K562 (cell line): ENCODE results near the gene AGO4. TPM values are rescaled to one million over a fixed set of nuclear protein-coding genes. Genes with fewer than 3 reads are reported as not detected.

Source experiments
- ATAC-seq: fragments of 200-7000 bp; cut with Tn5 transposase; 3 replicates; pipeline ENCODE4 v1.9.1; 2020; ENCODE audit warnings: moderate library complexity
- BruUV-seq: library from RNA; stranded (reverse); fragments of 400-500 nt; replicated peaks from 2 replicates; lab custom pipeline; 2021; lab: Mats Ljungman, UMichigan
- CTCF ChIA-PET: fragments of 300-600 bp; formaldehyde crosslinking; extraction: SDS; loops from one replicate; lab custom pipeline; 2021; ENCODE audit warnings: low intra/inter-chr PET ratio; lab: Yijun Ruan, JAX
- POLR2A ChIA-PET: fragments of 300-600, 350-650 bp; sonication (Branson Sonifier 250); formaldehyde crosslinking; extraction: SDS; loops from one replicate; lab custom pipeline; 2021; ENCODE audit warnings: antibody characterized with exemption, inconsistent platforms; lab: Yijun Ruan, JAX
- DNase-seq, 4 experiments: peaks; one replicate each; pipeline versions ENCODE4 v3.0.0 to v3.0.0-alpha.2; 2011 to 2018; ENCODE audit warnings: low spot score in 3 of 4, mixed read lengths in 3 of 4; ENCODE audit errors: extremely low read depth in 1 of 4
- FAIRE-seq: peaks from 2 replicates; lab custom pipeline; 2011; peaks lifted over from hg19 to GRCh38; lab: Jason Lieb, UNC
- H2AFZ ChIP-seq: 2 replicates; pipeline ENCODE4 v1.6.0; 2011; ENCODE audit warnings: low read depth, low read length, control low read depth, inconsistent platforms
- H3K27ac ChIP-seq: fragments of 200-600 bp; 3 replicates; pipeline ENCODE4 v1.8.0; 2011; ENCODE audit warnings: low read depth, mild to moderate bottlenecking, control low read depth, inconsistent platforms, low read length, moderate library complexity, mixed read lengths; ENCODE audit errors: extremely low read depth
- H3K27me3 ChIP-seq, 2 experiments: fragments of 300-600 bp in 1 of 2; 2 replicates in 1 of 2; 3 replicates in 1 of 2; pipeline versions ENCODE4 v1.6.0 to v1.8.0; 2011; ENCODE audit warnings: inconsistent platforms in 2 of 2, low read length in 2 of 2, mild to moderate bottlenecking in 1 of 2, mixed read lengths in 1 of 2, moderate library complexity in 1 of 2; ENCODE audit not compliant: control insufficient read depth in 2 of 2, insufficient read depth in 2 of 2
- H3K36me3 ChIP-seq: fragments of 300-600 bp; 3 replicates; pipeline ENCODE4 v1.8.0; 2011; ENCODE audit warnings: mild to moderate bottlenecking, low read length, inconsistent platforms; ENCODE audit not compliant: control insufficient read depth, insufficient read depth
- H3K4me1 ChIP-seq, 2 experiments: fragments of 200-600 bp in 1 of 2; replicated peaks in 1 of 2; 2 replicates in 1 of 2; 3 replicates in 1 of 2; pipeline versions ENCODE4 v1.5.1 to v1.8.0; 2011; ENCODE audit warnings: inconsistent platforms in 2 of 2, low read length in 2 of 2, mild to moderate bottlenecking in 1 of 2, mixed read lengths in 1 of 2, moderate library complexity in 1 of 2; ENCODE audit not compliant: control insufficient read depth in 2 of 2, insufficient read depth in 2 of 2
- H3K4me2 ChIP-seq: 2 replicates; pipeline ENCODE4 v1.6.1; 2011; ENCODE audit warnings: low read length, control low read depth, inconsistent platforms, mixed read lengths; ENCODE audit not compliant: insufficient read depth
- H3K4me3 ChIP-seq: fragments of 200-600 bp; sonication (generic), shearing (Covaris generic); 2 replicates; pipeline ENCODE4 v1.5.1; 2016; ENCODE audit warnings: control low read depth, inconsistent platforms
- H3K79me2 ChIP-seq: fragments of 200-600 bp; 3 replicates; pipeline ENCODE4 v1.8.0; 2011; ENCODE audit warnings: low read length, inconsistent platforms; ENCODE audit not compliant: control insufficient read depth, insufficient read depth
- H3K9ac ChIP-seq, 2 experiments: 2 replicates each; pipeline versions ENCODE4 v1.6.0 to v1.6.1; 2011; ENCODE audit warnings: low read depth in 2 of 2, low read length in 2 of 2, control low read depth in 1 of 2, inconsistent platforms in 1 of 2, mild to moderate bottlenecking in 1 of 2, mixed read lengths in 1 of 2; ENCODE audit not compliant: insufficient read depth in 1 of 2
- H3K9me1 ChIP-seq: one replicate; pipeline ENCODE4 v1.6.0; 2011; ENCODE audit warnings: inconsistent platforms, mild to moderate bottlenecking, low read length, moderate library complexity; ENCODE audit not compliant: control insufficient read depth, insufficient read depth
- H3K9me3 ChIP-seq: replicated peaks from 2 replicates; pipeline ENCODE4 v1.5.1; 2011; ENCODE audit warnings: low read depth, low read length, inconsistent platforms; ENCODE audit not compliant: control insufficient read depth, insufficient read depth
- H4K20me1 ChIP-seq: replicated peaks from 2 replicates; pipeline ENCODE4 v1.6.1; 2011; ENCODE audit warnings: low read length, inconsistent platforms, mixed read lengths; ENCODE audit not compliant: control insufficient read depth, insufficient read depth
- GTF2B ChIP-seq: IDR thresholded peaks from 2 replicates; pipeline ENCODE4 v1.6.1; 2011; ENCODE audit not compliant: insufficient read length; ENCODE audit errors: extremely low read depth
- SMARCA5 ChIP-seq: fragments of 450-650 bp; IDR thresholded peaks from 2 replicates; pipeline ENCODE4 v1.6.1; 2016
- SPI1 ChIP-seq: IDR thresholded peaks from 2 replicates; pipeline ENCODE4 v1.6.1; 2011; ENCODE audit warnings: low read depth, low read length, control low read depth, borderline replicate concordance
- UBTF ChIP-seq, 2 experiments: IDR thresholded peaks; 2 replicates each; pipeline ENCODE4 v1.6.1; 2012; ENCODE audit warnings: improper control_type of control experiment in 2 of 2, low read depth in 2 of 2, low read length in 2 of 2, borderline replicate concordance in 1 of 2
- ZBTB26 ChIP-seq: fragments of 450-650 bp; formaldehyde crosslinking; IDR thresholded peaks from 2 replicates; pipeline ENCODE4 v1.4.0; 2022; ENCODE audit warnings: missing genetic modification characterization
- ZNF764 ChIP-seq: fragments of 250-450 bp; sonication (Bioruptor Pico); IDR thresholded peaks from 2 replicates; pipeline ENCODE4 v1.4.0; 2020; ENCODE audit warnings: low read depth, mild to moderate bottlenecking, moderate library complexity
- WGBS: fragments of 100-300 bp; shearing (Covaris generic); methylation state at CpG from one replicate; pipeline ENCODE4 v1.1.6; 2016; ENCODE audit warnings: low coverage, mixed read lengths; ENCODE audit not compliant: insufficient coverage; ENCODE audit errors: missing lambda C conversion rate; 5-methylcytosine and 5-hydroxymethylcytosine counted together
- in situ Hi-C: fragments of 300-500 bp; cut with MboI; formaldehyde crosslinking; loops from 4 replicates; pipeline ENCODE4 v1.15.0; 2018; ENCODE audit warnings: inconsistent platforms, mixed read lengths
- intact Hi-C: fragments of 100-400 bp; cut with micrococcal nuclease; formaldehyde crosslinking; loops from 2 replicates; pipeline ENCODE4 v1.14.2; 2022
- polyA plus RNA-seq, 8 experiments: library from polyadenylated mRNA; depleted of rRNA in 4 of 8; stranded (reverse) in 5 of 8; unstranded in 3 of 8; fragments of >200 nt; fragmentation: Nextera tagmentation in 2 of 8; fragmentation: Illumina TruSeq in 1 of 8; extraction: Ambion mirVana in 2 of 8; extraction: Trizol in 1 of 8; gene quantifications; 2 replicates each; pipeline versions ENCODE4 v1.2.1 to v1.2.3, GENCODE V29; 2011 to 2014; ENCODE audit warnings: inconsistent platforms in 1 of 8, missing spikeins in 1 of 8
- total RNA-seq, 7 experiments: library from RNA; depleted of rRNA in 6 of 7; stranded (reverse); fragments of >200 nt in 6 of 7; fragmentation: Illumina TruSeq in 2 of 7; extraction: Trizol in 2 of 7; gene quantifications; 2 replicates each; pipeline versions ENCODE4 v1.2.1 to v1.2.3, GENCODE V29; 2011 to 2021; ENCODE audit warnings: low replicate concordance in 1 of 7
- TF ChIP-seq, protein P1 (sequence below): sonication (generic); formaldehyde crosslinking; IDR thresholded peaks from 2 replicates; pipeline ENCODE4 v1.8.0; 2023; ENCODE audit warnings: missing genetic modification reagents, mild to moderate bottlenecking, borderline replicate concordance
- TF ChIP-seq, protein P2 (sequence below): fragments of 250-450 bp; sonication (Bioruptor Pico); IDR thresholded peaks from 2 replicates; pipeline ENCODE4 v1.4.0; 2020

The AGO4 gene
- total and polyA plus RNA-seq, 9 of the 15 experiments (the other 6 are each of a cell fraction or from before 2014, with no cell fraction given), result 1.3 to 10.5 (median 6.5) TPM

GRCh38 chr1:35860696-35861095, 52.9 kb downstream of the AGO4 start (continued):
- TF ChIP-seq, protein P1, sequence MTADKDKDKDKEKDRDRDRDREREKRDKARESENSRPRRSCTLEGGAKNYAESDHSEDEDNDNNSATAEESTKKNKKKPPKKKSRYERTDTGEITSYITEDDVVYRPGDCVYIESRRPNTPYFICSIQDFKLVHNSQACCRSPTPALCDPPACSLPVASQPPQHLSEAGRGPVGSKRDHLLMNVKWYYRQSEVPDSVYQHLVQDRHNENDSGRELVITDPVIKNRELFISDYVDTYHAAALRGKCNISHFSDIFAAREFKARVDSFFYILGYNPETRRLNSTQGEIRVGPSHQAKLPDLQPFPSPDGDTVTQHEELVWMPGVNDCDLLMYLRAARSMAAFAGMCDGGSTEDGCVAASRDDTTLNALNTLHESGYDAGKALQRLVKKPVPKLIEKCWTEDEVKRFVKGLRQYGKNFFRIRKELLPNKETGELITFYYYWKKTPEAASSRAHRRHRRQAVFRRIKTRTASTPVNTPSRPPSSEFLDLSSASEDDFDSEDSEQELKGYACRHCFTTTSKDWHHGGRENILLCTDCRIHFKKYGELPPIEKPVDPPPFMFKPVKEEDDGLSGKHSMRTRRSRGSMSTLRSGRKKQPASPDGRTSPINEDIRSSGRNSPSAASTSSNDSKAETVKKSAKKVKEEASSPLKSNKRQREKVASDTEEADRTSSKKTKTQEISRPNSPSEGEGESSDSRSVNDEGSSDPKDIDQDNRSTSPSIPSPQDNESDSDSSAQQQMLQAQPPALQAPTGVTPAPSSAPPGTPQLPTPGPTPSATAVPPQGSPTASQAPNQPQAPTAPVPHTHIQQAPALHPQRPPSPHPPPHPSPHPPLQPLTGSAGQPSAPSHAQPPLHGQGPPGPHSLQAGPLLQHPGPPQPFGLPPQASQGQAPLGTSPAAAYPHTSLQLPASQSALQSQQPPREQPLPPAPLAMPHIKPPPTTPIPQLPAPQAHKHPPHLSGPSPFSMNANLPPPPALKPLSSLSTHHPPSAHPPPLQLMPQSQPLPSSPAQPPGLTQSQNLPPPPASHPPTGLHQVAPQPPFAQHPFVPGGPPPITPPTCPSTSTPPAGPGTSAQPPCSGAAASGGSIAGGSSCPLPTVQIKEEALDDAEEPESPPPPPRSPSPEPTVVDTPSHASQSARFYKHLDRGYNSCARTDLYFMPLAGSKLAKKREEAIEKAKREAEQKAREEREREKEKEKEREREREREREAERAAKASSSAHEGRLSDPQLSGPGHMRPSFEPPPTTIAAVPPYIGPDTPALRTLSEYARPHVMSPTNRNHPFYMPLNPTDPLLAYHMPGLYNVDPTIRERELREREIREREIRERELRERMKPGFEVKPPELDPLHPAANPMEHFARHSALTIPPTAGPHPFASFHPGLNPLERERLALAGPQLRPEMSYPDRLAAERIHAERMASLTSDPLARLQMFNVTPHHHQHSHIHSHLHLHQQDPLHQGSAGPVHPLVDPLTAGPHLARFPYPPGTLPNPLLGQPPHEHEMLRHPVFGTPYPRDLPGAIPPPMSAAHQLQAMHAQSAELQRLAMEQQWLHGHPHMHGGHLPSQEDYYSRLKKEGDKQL (CRISPR knock-in tag), result no peak

DNA sequence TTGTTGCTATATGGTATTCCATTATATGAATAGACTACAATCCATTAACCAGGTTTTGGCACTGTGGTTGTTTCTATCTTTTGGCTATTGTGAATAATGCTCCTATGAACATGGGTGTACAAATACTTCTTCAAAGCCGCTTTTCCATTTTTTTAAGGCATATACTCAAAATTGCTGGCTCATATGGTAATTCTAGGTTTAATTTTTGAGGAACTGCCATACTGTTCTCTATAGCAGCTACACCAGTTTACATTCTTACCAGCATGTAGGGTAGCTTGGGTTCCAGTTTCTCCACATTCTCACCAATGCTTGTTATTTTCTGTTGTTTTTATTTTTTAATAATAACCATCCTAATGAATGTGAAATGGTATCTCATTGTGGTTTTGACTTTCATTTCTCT, 55.3 kb downstream of the AGO4 start:
- H3K4me3 ChIP-seq, result no peak overlapping the region
- peaks cover 0 to 2% of the 10 kb centered on the region in 2 experiments; a peak in 1 of 5 replicates for H3K4me1 ChIP-seq
- no peaks in the 10 kb centered on the region for H3K9me3 ChIP-seq
- no peak for ATAC-seq
- H3K79me2 ChIP-seq, result no peaks in the 10 kb centered on the region
- H2AFZ ChIP-seq, result no peak overlapping the region
- 11% methylated on average over 1 of the region's 1 CpG for WGBS
- no peak for FAIRE-seq
- H3K9ac ChIP-seq, result no peak overlapping the region
- ChIA-PET CTCF (interaction anchor here (1.2 kb wide), 1 partner anchor 271 kb away, joined by 3 read pairs; no protein-coding TSS in a partner anchor), POLR2A (interaction anchor here (1.2 to 1.9 kb wide), 3 partner anchors 10 to 24 kb away, joined by 3 to 5 read pairs (median 4); no protein-coding TSS in a partner anchor)
- no peaks in the 10 kb centered on the region for H4K20me1 ChIP-seq
- intact Hi-C loops (loop anchor here (5.0 kb wide), 1 partner anchor 69 kb away; the partner anchor contains the start of gene AGO3), in situ Hi-C loops (no loop called here)
- H3K9me1 ChIP-seq, result no peaks in the 10 kb centered on the region
- H3K36me3 ChIP-seq, result no peaks in the 10 kb centered on the region
- TF ChIP-seq ZNF764 (CRISPR knock-in tag) (no peak), SMARCA5 (no peak), SPI1 (peak; percentile 11; the same call in 1 of the 2 replicates), ZBTB26 (no peak), GTF2B (no peak), UBTF (IDR thresholded peaks at IDR 0.05; ENCODE audit: borderline replicate concordance in 1 of 2, low read depth in 2 of 2, low read length in 2 of 2) (no peak)
- TF ChIP-seq, protein P2, sequence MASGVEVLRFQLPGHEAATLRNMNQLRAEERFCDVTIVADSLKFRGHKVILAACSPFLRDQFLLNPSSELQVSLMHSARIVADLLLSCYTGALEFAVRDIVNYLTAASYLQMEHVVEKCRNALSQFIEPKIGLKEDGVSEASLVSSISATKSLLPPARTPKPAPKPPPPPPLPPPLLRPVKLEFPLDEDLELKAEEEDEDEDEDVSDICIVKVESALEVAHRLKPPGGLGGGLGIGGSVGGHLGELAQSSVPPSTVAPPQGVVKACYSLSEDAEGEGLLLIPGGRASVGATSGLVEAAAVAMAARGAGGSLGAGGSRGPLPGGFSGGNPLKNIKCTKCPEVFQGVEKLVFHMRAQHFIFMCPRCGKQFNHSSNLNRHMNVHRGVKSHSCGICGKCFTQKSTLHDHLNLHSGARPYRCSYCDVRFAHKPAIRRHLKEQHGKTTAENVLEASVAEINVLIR (CRISPR knock-in tag), result no peak
- H3K27ac ChIP-seq, result no peak overlapping the region
- DNase-seq, result no peak
- H3K27me3 ChIP-seq, result no peaks in the 10 kb centered on the region
- BruUV-seq, result no TSS peak
- H3K4me2 ChIP-seq, result no peak overlapping the region
